GM12891 (cell line): ENCODE results near the gene TNS1.

Experiments used
- POLR2A ChIP-seq: IDR thresholded peaks from 2 replicates; pipeline ENCODE4 v1.6.1; 2011; ENCODE audit warnings: low read depth, low read length, control low read depth
- POLR2AphosphoS5 ChIP-seq: IDR thresholded peaks from 2 replicates; pipeline ENCODE4 v1.6.1; 2011; ENCODE audit warnings: low read depth, low read length, control low read depth

- TF ChIP-seq POLR2A (no peak), POLR2AphosphoS5 (no peak)
Measured at GRCh38 chr2:217978536-217979150, 24.2 kb downstream of the TNS1 start.
